A549 (cell line): ENCODE measurements around the gene PHC2. TPM values are rescaled to one million over a fixed set of nuclear protein-coding genes. Genes with fewer than 3 reads are reported as not detected.

Source experiments
- ATAC-seq, 2 experiments: fragments of 200-7000 bp in 1 of 2; fragments of >200 bp in 1 of 2; cut with Nextera tagmentation in 1 of 2; cut with Tn5 transposase in 1 of 2; 3 replicates each; pipeline versions ENCODE4 v1.8.0 to v1.9.1; 2018 to 2020; ENCODE audit warnings: mild to moderate bottlenecking in 1 of 2, moderate library complexity in 1 of 2
- CTCF ChIA-PET: fragments of 300-600 bp; sonication (Branson Sonifier 250); formaldehyde crosslinking; extraction: SDS; loops from one replicate; lab custom pipeline; 2021; ENCODE audit warnings: antibody characterized with exemption, inconsistent platforms; lab: Yijun Ruan, JAX
- POLR2A ChIA-PET: fragments of 350-600 bp; formaldehyde crosslinking; extraction: SDS; loops from one replicate; lab custom pipeline; 2021; ENCODE audit warnings: antibody characterized with exemption, inconsistent platforms; lab: Yijun Ruan, JAX
- DNase-seq, 2 experiments: peaks; one replicate each; pipeline versions ENCODE4 v3.0.0 to v3.0.0-alpha.2; 2011 to 2016; ENCODE audit warnings: low read depth in 1 of 2, low spot score in 1 of 2
- FAIRE-seq: peaks from 2 replicates; lab custom pipeline; 2011; peaks lifted over from hg19 to GRCh38; lab: Jason Lieb, UNC
- H3K27ac ChIP-seq, 2 experiments: fragments of >200 bp; sonication (Bioruptor Twin); formaldehyde crosslinking; 3 replicates each; pipeline ENCODE4 v1.5.1; 2016 to 2017
- H3K4me1 ChIP-seq: fragments of >200 bp; sonication (Bioruptor Twin); formaldehyde crosslinking; 3 replicates; pipeline ENCODE4 v1.6.1; 2016
- H3K4me2 ChIP-seq: fragments of >200 bp; sonication (Bioruptor Twin); formaldehyde crosslinking; 3 replicates; pipeline ENCODE4 v1.6.1; 2016
- H3K4me3 ChIP-seq: fragments of >200 bp; sonication (Bioruptor Twin); formaldehyde crosslinking; 3 replicates; pipeline ENCODE4 v1.5.1; 2016
- H3K9me3 ChIP-seq: fragments of >200 bp; sonication (Bioruptor Twin); formaldehyde crosslinking; 3 replicates; pipeline ENCODE4 v1.6.1; 2016
- BCL3 ChIP-seq: fragments of >200 bp; sonication (Bioruptor Twin); formaldehyde crosslinking; IDR thresholded peaks from 3 replicates; pipeline ENCODE4 v1.6.1; 2016
- BHLHE40 ChIP-seq: IDR thresholded peaks from 2 replicates; pipeline ENCODE4 v1.6.1; 2012; ENCODE audit warnings: low read depth, low read length, inconsistent platforms
- CBX2 ChIP-seq: fragments of 200-600 bp; sonication (generic); IDR thresholded peaks from 2 replicates; pipeline ENCODE4 v1.6.1; 2016; ENCODE audit warnings: low read depth, mild to moderate bottlenecking, borderline replicate concordance
- CBX8 ChIP-seq: fragments of 200-600 bp; sonication (generic); IDR thresholded peaks from 2 replicates; pipeline ENCODE4 v1.6.1; 2016
- CHD4 ChIP-seq: fragments of 200-600 bp; sonication (generic); IDR thresholded peaks from 2 replicates; pipeline ENCODE4 v1.6.1; 2016; ENCODE audit warnings: antibody characterized with exemption, mild to moderate bottlenecking, borderline replicate concordance
- FOSL2 ChIP-seq, 2 experiments: fragments of 450-650 bp in 1 of 2; fragments of >200 bp in 1 of 2; sonication (Bioruptor Twin) in 1 of 2; formaldehyde crosslinking; IDR thresholded peaks; 2 replicates each; pipeline versions ENCODE4 v1.5.0 to v1.6.1; 2016 to 2020; ENCODE audit warnings: mild to moderate bottlenecking in 1 of 2, moderate library complexity in 1 of 2
- HDAC2 ChIP-seq: fragments of 200-600 bp; sonication (generic); IDR thresholded peaks from 2 replicates; pipeline ENCODE4 v1.6.1; 2016
- KDM1A ChIP-seq: fragments of 200-600 bp; sonication (generic); IDR thresholded peaks from 2 replicates; pipeline ENCODE4 v1.6.1; 2016; ENCODE audit warnings: low read depth, mild to moderate bottlenecking
- KDM5A ChIP-seq: fragments of 200-600 bp; sonication (generic); IDR thresholded peaks from 2 replicates; pipeline ENCODE4 v1.6.1; 2016; ENCODE audit warnings: antibody characterized with exemption, mild to moderate bottlenecking
- MAX ChIP-seq: IDR thresholded peaks from 2 replicates; pipeline ENCODE4 v1.6.1; 2012
- NFE2L2 ChIP-seq: fragments of 150-350 bp; conservative IDR thresholded peaks from 2 replicates; pipeline ENCODE4 v1.6.1; 2014; ENCODE audit warnings: low read length
- RAD21 ChIP-seq, 2 experiments: fragments of >200 bp in 1 of 2; sonication (Bioruptor Twin) in 1 of 2; formaldehyde crosslinking in 1 of 2; IDR thresholded peaks in 1 of 2; conservative IDR thresholded peaks in 1 of 2; 2 replicates in 1 of 2; 3 replicates in 1 of 2; pipeline ENCODE4 v1.6.1; 2012 to 2018; ENCODE audit warnings: inconsistent platforms in 1 of 2
- TFCP2L1 ChIP-seq: fragments of 250-450 bp; sonication (Bioruptor Pico); IDR thresholded peaks from 2 replicates; pipeline ENCODE4 v1.5.0; 2021; ENCODE audit warnings: mild to moderate bottlenecking
- TP53 ChIP-seq: fragments of 250-450 bp; sonication (Bioruptor Pico); IDR thresholded peaks from 2 replicates; pipeline ENCODE4 v1.5.0; 2021; ENCODE audit warnings: mild to moderate bottlenecking, moderate library complexity
- WGBS: methylation state at CpG from one replicate; pipeline ENCODE4 v1.1.6; 2017; ENCODE audit errors: missing lambda C conversion rate; 5-methylcytosine and 5-hydroxymethylcytosine counted together
- polyA plus RNA-seq, 4 experiments: library from polyadenylated mRNA; depleted of rRNA in 3 of 4; stranded (reverse); fragments of >200 nt; fragmentation: RNase III in 1 of 4; extraction: RNeasy Plus Mini Kit Qiagen cat#74134 plus additional on column Dnase treatment in 1 of 4; gene quantifications; 2 replicates in 3 of 4; 3 replicates in 1 of 4; pipeline ENCODE4 v1.2.3, GENCODE V29; 2011 to 2017
- TF ChIP-seq, protein P1 (sequence below): fragments of >200 bp; sonication (Bioruptor Twin); formaldehyde crosslinking; IDR thresholded peaks from 3 replicates; pipeline ENCODE4 v1.5.1; 2016

Gene PHC2
- polyA plus RNA-seq, 2 of the 4 experiments (the other 2 are of a cell fraction) = 29.9 to 33.2 TPM

GRCh38 chr1:33385251-33385650, 45.6 kb downstream of the PHC2 start:
- FAIRE-seq (no peak), DNase-seq (no peak), ATAC-seq (no peak)
- 83% methylated on average over 6 of the region's 6 CpGs for WGBS
- TF ChIP-seq KDM1A = no peak
- TF ChIP-seq CHD4 = no peak
- no peak for TF ChIP-seq TFCP2L1 (CRISPR knock-in tag)
- no peak for TF ChIP-seq RAD21 (conservative IDR thresholded peaks at IDR 0.05 in 1 of 2, IDR thresholded peaks at IDR 0.05 in 1 of 2)
- no peak for TF ChIP-seq KDM5A
- TF ChIP-seq TP53 (CRISPR knock-in tag) = no peak
- no peak for TF ChIP-seq MAX
- no peaks in the 10 kb centered on the region for H3K9me3 ChIP-seq
- H3K4me1 ChIP-seq = no peaks in the 10 kb centered on the region
- no peak overlapping the region for H3K27ac ChIP-seq
- H3K4me3 ChIP-seq = no peak overlapping the region
- ChIA-PET CTCF (no interaction called here), POLR2A (no interaction called here)
- no peak overlapping the region for H3K4me2 ChIP-seq

- FAIRE-seq = no peak
- no peak for DNase-seq
Measured at GRCh38 chr1:33384040-33384812, 46.7 kb downstream of the PHC2 start.

GRCh38 chr1:33383489-33383888, 47.4 kb downstream of the PHC2 start:
- FAIRE-seq (no peak), ATAC-seq (no peak), DNase-seq (no peak)
- no peak overlapping the region for H3K4me2 ChIP-seq
- ChIA-PET POLR2A (no interaction called here), CTCF (no interaction called here)
- TF ChIP-seq CBX8 = no peak
- no peak for TF ChIP-seq FOSL2 (IDR thresholded peaks at IDR 0.05)
- TF ChIP-seq FOSL2 (CRISPR knock-in tag; IDR thresholded peaks at IDR 0.05) = no peak
- TF ChIP-seq BHLHE40 = no peak
- no peak for TF ChIP-seq CBX2
- no peak for TF ChIP-seq KDM1A
- no peak for TF ChIP-seq KDM5A
- H3K9me3 ChIP-seq = no peaks in the 10 kb centered on the region
- 73% methylated on average over 4 of the region's 4 CpGs for WGBS
- no peak overlapping the region for H3K27ac ChIP-seq
- H3K4me1 ChIP-seq = no peaks in the 10 kb centered on the region
- H3K4me3 ChIP-seq = no peak overlapping the region

More at GRCh38 chr1:33384040-33384812, 46.7 kb downstream of the PHC2 start:
- TF ChIP-seq BCL3 (no peak), HDAC2 (no peak), NFE2L2 (no peak), KDM1A (no peak), CBX2 (no peak), RAD21 (conservative IDR thresholded peaks at IDR 0.05 in 1 of 2, IDR thresholded peaks at IDR 0.05 in 1 of 2) (no peak)
- TF ChIP-seq, protein P1, sequence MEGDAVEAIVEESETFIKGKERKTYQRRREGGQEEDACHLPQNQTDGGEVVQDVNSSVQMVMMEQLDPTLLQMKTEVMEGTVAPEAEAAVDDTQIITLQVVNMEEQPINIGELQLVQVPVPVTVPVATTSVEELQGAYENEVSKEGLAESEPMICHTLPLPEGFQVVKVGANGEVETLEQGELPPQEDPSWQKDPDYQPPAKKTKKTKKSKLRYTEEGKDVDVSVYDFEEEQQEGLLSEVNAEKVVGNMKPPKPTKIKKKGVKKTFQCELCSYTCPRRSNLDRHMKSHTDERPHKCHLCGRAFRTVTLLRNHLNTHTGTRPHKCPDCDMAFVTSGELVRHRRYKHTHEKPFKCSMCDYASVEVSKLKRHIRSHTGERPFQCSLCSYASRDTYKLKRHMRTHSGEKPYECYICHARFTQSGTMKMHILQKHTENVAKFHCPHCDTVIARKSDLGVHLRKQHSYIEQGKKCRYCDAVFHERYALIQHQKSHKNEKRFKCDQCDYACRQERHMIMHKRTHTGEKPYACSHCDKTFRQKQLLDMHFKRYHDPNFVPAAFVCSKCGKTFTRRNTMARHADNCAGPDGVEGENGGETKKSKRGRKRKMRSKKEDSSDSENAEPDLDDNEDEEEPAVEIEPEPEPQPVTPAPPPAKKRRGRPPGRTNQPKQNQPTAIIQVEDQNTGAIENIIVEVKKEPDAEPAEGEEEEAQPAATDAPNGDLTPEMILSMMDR = no peak
- POLR2A ChIA-PET = no interaction called here
- no peak for ATAC-seq
- WGBS = 63% methylated on average over 7 of the region's 7 CpGs
- Histone ChIP-seq H3K27ac (no peak overlapping the region), H3K4me2 (no peak overlapping the region), H3K9me3 (no peaks in the 10 kb centered on the region), H3K4me3 (no peak overlapping the region), H3K4me1 (no peaks in the 10 kb centered on the region)
- CTCF ChIA-PET = interaction anchor here (0.7 kb wide), 1 partner anchor 9 kb away, joined by 3 read pairs; no protein-coding TSS in a partner anchor
